Suppressor macrophage treated with lipopolysaccharide for 4 hours (primary cell): Measurements from ENCODE around the gene REG1B.
"Not testable (repeated sequence)": the region's sequence is repeated elsewhere in the genome, so short reads cannot be mapped to it uniquely, and the experiment has no call there.

ENCODE experiments used
- DNase-seq: peaks from one replicate; pipeline ENCODE4 v3.0.0-alpha.2; 2020

REG1B gene

GRCh38 chr2:79083597-79084251 is 4.1 kb downstream of the REG1B start:
- no peak for DNase-seq

DNA sequence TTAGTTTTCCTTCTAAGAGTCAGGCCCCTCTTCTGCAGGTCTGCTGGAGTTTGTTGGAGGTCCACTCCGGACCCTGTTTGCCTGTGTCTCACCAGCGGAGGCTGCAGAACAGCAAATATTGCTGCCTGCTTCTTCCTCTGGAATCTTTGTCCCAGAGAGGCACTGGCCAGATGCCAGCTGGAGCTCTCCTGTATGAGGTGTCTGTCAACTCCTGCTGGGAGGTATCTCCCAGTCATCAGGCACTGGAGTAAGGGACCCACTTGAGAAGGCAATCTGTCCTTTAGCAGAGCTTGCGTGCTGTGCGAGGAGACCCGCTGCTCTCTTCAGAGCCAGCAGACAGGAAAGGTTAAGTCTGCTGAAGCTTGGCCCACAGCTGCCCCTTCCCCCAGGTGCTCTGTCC is 4.8 kb downstream of the REG1B start:
- no peak for DNase-seq

DNA sequence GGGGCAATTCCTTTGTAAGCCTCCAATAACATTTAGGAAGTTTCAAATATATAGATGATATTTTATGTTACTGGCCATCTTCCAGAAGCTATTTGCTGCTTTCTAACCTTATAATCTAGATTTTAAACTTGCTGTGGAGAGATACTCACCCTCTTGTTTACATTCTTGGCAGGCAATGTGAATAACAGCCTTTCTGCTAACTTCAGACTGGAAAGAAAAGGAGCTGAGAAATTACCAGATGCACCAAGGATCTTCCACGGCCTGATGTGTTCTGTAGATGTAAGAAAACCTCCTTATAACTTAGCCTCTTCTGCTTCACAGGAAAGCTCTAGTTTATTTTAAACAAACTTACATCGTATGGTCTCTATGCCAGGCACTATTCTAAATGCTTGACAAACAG is 16.7 kb downstream of the REG1B start:
- DNase-seq: no peak

DNA sequence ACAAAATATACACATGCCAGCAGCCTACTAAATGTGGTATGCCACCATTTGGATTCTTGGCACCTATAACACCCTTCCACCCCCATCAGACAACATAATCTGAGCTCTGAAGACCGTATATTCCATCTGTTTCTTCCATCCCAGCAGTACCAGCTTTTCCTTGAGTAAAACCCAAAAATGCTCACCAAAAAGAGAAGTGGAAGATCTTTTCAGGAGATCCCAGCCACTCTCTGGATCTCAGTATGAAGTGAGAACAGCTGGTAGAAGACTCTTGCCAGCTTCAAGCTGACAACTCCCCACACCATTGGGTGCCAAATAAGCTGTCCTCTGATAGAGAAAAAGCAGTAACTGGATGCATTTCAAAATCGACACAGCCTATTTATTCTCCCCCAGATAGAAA is 22.6 kb downstream of the REG1B start:
- no peak for DNase-seq

DNA sequence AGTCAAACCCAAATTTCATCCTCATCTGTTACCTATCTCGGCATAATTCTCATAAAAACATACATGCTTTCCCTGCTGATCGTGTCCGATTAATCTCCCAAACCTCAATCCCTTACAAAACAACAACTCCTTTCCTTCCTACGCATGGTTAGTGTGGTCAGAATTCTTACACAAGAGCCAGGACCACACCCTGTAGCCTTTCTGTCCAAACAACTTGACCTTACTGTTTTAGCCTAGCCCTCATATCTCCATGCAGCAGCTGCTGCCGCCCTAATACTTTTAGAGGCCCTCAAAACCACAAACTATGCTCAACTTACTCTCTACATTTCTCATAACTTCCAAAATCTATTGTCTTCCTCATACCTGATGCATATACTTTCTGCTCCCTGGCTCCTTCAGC is 33.0 kb downstream of the REG1B start:
- not testable (repeated sequence) for DNase-seq

DNA sequence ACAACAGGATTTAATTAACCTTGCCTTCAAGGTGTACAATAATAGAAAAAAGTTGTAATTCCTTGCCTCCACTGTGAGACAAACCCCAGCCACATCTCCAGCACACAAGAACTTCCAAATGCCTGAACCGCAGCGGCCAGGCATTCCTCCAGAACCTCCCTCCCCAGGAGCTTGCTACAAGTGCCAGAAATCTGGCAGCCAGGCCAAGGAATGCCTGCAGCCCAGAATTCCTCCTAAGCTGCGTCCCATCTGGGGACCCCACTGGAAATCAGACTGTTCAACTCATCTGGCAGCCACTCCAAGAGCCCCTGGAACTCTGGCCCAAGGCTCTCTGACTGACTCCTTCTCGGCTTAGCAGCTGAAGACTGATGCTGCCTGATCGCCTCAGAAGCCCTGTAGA is 34.3 kb downstream of the REG1B start:
- not testable (repeated sequence) for DNase-seq

GRCh38 chr2:79041032-79041448 is 46.8 kb downstream of the REG1B start:
- DNase-seq: no peak

DNA sequence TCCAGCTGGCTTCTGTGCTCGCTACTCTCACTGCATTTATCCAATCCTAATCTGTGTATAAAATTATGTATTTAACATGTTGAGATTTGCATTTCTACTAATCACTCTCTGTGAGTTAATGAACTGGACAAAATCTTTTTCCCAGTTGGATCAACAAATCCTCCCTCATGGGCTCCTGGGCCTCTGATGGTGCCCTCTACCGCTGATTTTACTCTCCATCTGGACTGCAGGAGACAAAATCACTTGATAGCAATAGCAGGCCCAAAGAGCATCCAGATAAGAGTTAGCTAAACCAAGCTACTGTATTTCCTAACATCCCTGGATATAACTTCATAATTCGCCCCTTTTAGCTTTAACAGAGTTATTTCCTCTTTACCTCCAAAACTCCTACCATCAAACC is 47.8 kb downstream of the REG1B start:
- no peak for DNase-seq
